IPS-18c (cell line): ENCODE measurements around the gene SMARCD1.
"Not testable (repeated sequence)": the region's sequence is repeated elsewhere in the genome, so short reads cannot be mapped to it uniquely, and the experiment has no call there.

ENCODE experiments used
- H3K4me3 ChIP-seq: 2 replicates; pipeline ENCODE4 v1.7.0; 2013; ENCODE audit warnings: low read depth, mild to moderate bottlenecking, low read length, moderate library complexity; ENCODE audit not compliant: insufficient read depth
- H3K9me3 ChIP-seq: one replicate; pipeline ENCODE4 v1.6.1; 2013; ENCODE audit warnings: mild to moderate bottlenecking, low read length, moderate library complexity; ENCODE audit not compliant: control insufficient read depth, insufficient read depth

The SMARCD1 gene

GRCh38 chr12:50069539-50069938 is 15.6 kb upstream of the SMARCD1 start:
- Histone ChIP-seq H3K9me3 (no peaks in the 10 kb centered on the region), H3K4me3 (no peak overlapping the region)

- H3K4me3 ChIP-seq = no peak overlapping the region
Measured at GRCh38 chr12:50070314-50071060, 14.7 kb upstream of the SMARCD1 start.

GRCh38 chr12:50072198-50072907 is 12.8 kb upstream of the SMARCD1 start:
- Histone ChIP-seq H3K4me3 (no peak overlapping the region), H3K9me3 (no peaks in the 10 kb centered on the region)

More at GRCh38 chr12:50070314-50071060, 14.7 kb upstream of the SMARCD1 start:
- no peaks in the 10 kb centered on the region for H3K9me3 ChIP-seq

- Histone ChIP-seq H3K9me3 (no peaks in the 10 kb centered on the region), H3K4me3 (no peak overlapping the region)
Measured at GRCh38 chr12:50073206-50073605, 11.9 kb upstream of the SMARCD1 start.

GRCh38 chr12:50073712-50074111 is 11.4 kb upstream of the SMARCD1 start:
- Histone ChIP-seq H3K9me3 (no peaks in the 10 kb centered on the region), H3K4me3 (no peak overlapping the region)

- H3K9me3 ChIP-seq = no peaks in the 10 kb centered on the region
- no peak overlapping the region for H3K4me3 ChIP-seq
Measured at GRCh38 chr12:50074936-50075807, 10.0 kb upstream of the SMARCD1 start.

- no peaks in the 10 kb centered on the region for H3K9me3 ChIP-seq
- no peak overlapping the region for H3K4me3 ChIP-seq
Measured at GRCh38 chr12:50075808-50076170, 9.4 kb upstream of the SMARCD1 start.

GRCh38 chr12:50077099-50077498 is 8.0 kb upstream of the SMARCD1 start:
- H3K4me3 ChIP-seq = no peak overlapping the region
- H3K9me3 ChIP-seq = no peaks in the 10 kb centered on the region

- no peak overlapping the region for H3K4me3 ChIP-seq
- H3K9me3 ChIP-seq = no peaks in the 10 kb centered on the region
Measured at GRCh38 chr12:50078281-50078680, 6.9 kb upstream of the SMARCD1 start.

- H3K9me3 ChIP-seq = no peaks in the 10 kb centered on the region
- H3K4me3 ChIP-seq = no peak overlapping the region
Measured at GRCh38 chr12:50079771-50080170, 5.4 kb upstream of the SMARCD1 start.

GRCh38 chr12:50081096-50081808 is 3.9 kb upstream of the SMARCD1 start:
- H3K4me3 ChIP-seq = no peak overlapping the region

GRCh38 chr12:50082644-50083043 is 2.5 kb upstream of the SMARCD1 start:
- H3K4me3 ChIP-seq = no peak overlapping the region
- H3K9me3 ChIP-seq = no peaks in the 10 kb centered on the region

More at GRCh38 chr12:50081096-50081808, 3.9 kb upstream of the SMARCD1 start:
- H3K9me3 ChIP-seq = no peaks in the 10 kb centered on the region

- no peaks in the 10 kb centered on the region for H3K9me3 ChIP-seq
Measured at GRCh38 chr12:50083301-50083700, 1.8 kb upstream of the SMARCD1 start.

GRCh38 chr12:50084409-50084774 is 750 bp upstream of the SMARCD1 start:
- not testable (repeated sequence) for H3K9me3 ChIP-seq
- H3K4me3 ChIP-seq = peak overlapping the region; percentile 77

More at GRCh38 chr12:50083301-50083700, 1.8 kb upstream of the SMARCD1 start:
- no peak overlapping the region for H3K4me3 ChIP-seq

- H3K4me3 ChIP-seq = peak overlapping the region; percentile 71
- no peaks in the 10 kb centered on the region for H3K9me3 ChIP-seq
Measured at GRCh38 chr12:50085615-50086072, 502 bp downstream of the SMARCD1 start.

- H3K4me3 ChIP-seq = peak overlapping the region; percentile 71
- no peaks in the 10 kb centered on the region for H3K9me3 ChIP-seq
Measured at GRCh38 chr12:50086148-50086547, 1.0 kb downstream of the SMARCD1 start.

- Histone ChIP-seq H3K4me3 (no peak overlapping the region), H3K9me3 (no peaks in the 10 kb centered on the region)
Measured at GRCh38 chr12:50087151-50087550, 2.0 kb downstream of the SMARCD1 start.
